Glomerular visceral epithelial cell (primary cell): Measurements from ENCODE around the gene ATP8A1.

Experiments
- DNase-seq: peaks from one replicate; pipeline ENCODE4 v3.0.0-alpha.2; 2016; ENCODE audit errors: extremely low spot score

Gene ATP8A1

DNA sequence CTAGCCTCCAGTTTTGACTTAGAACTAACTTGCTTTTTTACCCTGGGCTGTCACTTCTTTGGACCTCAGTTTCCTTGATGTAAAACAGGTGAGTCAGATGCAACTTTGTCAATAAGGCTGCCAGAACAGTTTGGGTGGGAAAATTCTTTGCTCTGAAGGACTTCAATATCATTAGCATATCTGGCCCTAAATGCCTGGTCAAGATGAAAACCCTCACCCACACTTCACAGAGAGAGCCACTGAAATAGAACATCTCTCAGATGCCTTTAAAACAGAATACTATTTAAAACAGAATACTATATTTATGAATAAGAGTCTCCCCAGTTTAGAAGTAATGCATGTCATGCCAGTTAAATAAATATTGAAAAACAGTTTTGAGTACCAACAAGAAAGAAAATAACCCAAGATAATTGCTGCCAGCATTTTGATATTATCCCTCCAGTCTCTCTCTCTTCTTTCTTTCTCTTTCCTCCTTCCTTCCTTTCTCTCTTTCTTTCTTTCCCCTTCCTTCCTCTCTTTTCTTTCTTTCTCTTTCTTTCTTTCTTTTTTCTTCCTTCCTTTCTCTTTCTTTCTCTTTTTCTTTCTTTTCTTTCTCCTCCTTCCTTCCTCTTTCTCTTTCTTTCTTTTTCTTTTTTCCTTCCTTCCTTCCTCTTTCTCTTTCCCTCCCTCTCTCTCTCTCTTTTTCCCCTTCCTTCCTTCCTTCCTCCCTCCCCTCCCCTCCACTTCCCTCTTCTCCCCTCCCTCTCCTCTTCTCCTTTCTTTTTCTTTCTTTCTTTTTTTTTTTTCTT lies 292.4 kb downstream of the ATP8A1 start:
- no peak for DNase-seq

GRCh38 chr4:42363614-42364013 lies 293.3 kb downstream of the ATP8A1 start:
- no peak for DNase-seq

DNA sequence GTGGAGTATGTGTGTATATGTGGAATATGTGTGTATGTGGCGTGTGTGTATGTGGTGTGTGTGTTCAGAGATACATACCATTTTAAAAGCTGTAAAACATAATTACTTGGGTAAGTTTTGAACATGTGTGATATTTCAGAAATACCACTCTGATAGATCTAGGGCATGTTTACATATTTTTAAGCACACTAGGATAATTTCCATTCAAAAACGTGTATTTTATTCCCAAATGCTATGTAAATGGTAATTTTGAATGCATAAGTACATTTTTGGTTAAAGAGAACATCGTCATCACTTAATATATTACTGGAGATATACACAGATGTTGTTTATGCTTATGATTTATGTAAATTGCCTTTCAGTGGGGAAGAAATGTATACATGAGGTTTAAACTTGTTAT lies 294.3 kb downstream of the ATP8A1 start:
- DNase-seq: no peak

- DNase-seq: no peak
Observed at GRCh38 chr4:42361456-42361855, 295.4 kb downstream of the ATP8A1 start.

DNA sequence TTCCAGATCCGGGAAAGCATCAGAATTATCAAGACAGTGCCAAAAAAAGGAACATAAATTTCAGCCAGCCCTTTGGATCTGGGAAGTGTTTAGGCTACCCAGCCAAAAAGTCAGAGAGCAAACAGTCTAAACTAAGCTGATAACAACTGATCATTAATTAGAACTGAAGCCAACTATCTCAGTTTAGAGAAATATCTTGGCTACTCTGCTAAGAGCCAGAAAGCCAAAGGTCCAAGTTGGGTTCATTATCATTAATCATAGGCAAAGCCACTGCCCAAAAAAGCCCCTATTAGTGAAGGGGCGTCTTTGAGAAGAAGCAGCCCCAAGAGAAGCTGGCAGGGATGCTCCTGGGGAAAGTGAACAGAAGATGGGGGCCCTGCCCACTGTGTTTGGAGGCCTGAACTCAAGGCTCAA lies 296.6 kb downstream of the ATP8A1 start:
- no peak for DNase-seq

GRCh38 chr4:42359711-42360110 lies 297.2 kb downstream of the ATP8A1 start:
- DNase-seq: no peak
